Mesenchymal stem cell (in vitro differentiated cells and primary cell): Measurements from ENCODE around the gene ACRBP.
A peak's percentile ranks its signal among the peaks of the same experiment; 100 is the strongest.

ENCODE experiments used
- DNase-seq: peaks from one replicate; pipeline ENCODE4 v3.0.0-alpha.2; 2013
- H2AFZ ChIP-seq: one replicate; pipeline ENCODE4 v1.6.1; 2013; ENCODE audit warnings: low read depth, mild to moderate bottlenecking, control low read depth, inconsistent platforms, low read length, moderate library complexity
- H2AK5ac ChIP-seq: 2 replicates; pipeline ENCODE4 v1.6.1; 2013; ENCODE audit warnings: low read length, moderate library complexity, mild to moderate bottlenecking, inconsistent platforms; ENCODE audit not compliant: severe bottlenecking
- H2BK120ac ChIP-seq: one replicate; pipeline ENCODE4 v1.6.1; 2013; ENCODE audit warnings: low read depth, mild to moderate bottlenecking, inconsistent platforms, low read length, moderate library complexity
- H2BK12ac ChIP-seq, 2 experiments: one replicate each; pipeline ENCODE4 v1.6.1; 2013; ENCODE audit warnings: inconsistent platforms in 2 of 2, low read length in 2 of 2, mild to moderate bottlenecking in 2 of 2, moderate library complexity in 2 of 2, control low read depth in 1 of 2
- H2BK15ac ChIP-seq: one replicate; pipeline ENCODE4 v1.6.1; 2013; ENCODE audit warnings: mild to moderate bottlenecking, low read depth, inconsistent platforms; ENCODE audit not compliant: poor library complexity, severe bottlenecking
- H2BK5ac ChIP-seq: 2 replicates; pipeline ENCODE4 v1.6.1; 2013; ENCODE audit warnings: low read depth, mild to moderate bottlenecking, low read length, control low read depth, inconsistent platforms; ENCODE audit not compliant: poor library complexity, severe bottlenecking
- H3K14ac ChIP-seq, 2 experiments: one replicate each; pipeline ENCODE4 v1.6.1; 2013; ENCODE audit warnings: inconsistent platforms in 2 of 2, low read length in 2 of 2, control low read depth in 1 of 2, mild to moderate bottlenecking in 1 of 2, moderate library complexity in 1 of 2
- H3K18ac ChIP-seq, 2 experiments: one replicate each; pipeline ENCODE4 v1.6.1; 2013; ENCODE audit warnings: inconsistent platforms in 2 of 2, low read length in 2 of 2, control low read depth in 1 of 2, low read depth in 1 of 2, mild to moderate bottlenecking in 1 of 2
- H3K23ac ChIP-seq, 2 experiments: one replicate each; pipeline ENCODE4 v1.6.1; 2013; ENCODE audit warnings: inconsistent platforms in 2 of 2, low read length in 2 of 2, mild to moderate bottlenecking in 2 of 2, moderate library complexity in 2 of 2, control low read depth in 1 of 2
- H3K27ac ChIP-seq: 2 replicates; pipeline ENCODE4 v1.5.1; 2013; ENCODE audit warnings: mild to moderate bottlenecking, moderate library complexity, low read length, control low read depth, inconsistent platforms; ENCODE audit not compliant: poor library complexity, severe bottlenecking
- H3K27me3 ChIP-seq, 2 experiments: 2 replicates each; pipeline versions ENCODE4 v1.6.1 to v1.7.0; 2013; ENCODE audit warnings: low read length in 2 of 2, mild to moderate bottlenecking in 2 of 2, moderate library complexity in 2 of 2, control low read depth in 1 of 2, inconsistent platforms in 1 of 2; ENCODE audit not compliant: control insufficient read depth in 1 of 2, insufficient read depth in 1 of 2
- H3K36me3 ChIP-seq, 2 experiments: 2 replicates each; pipeline versions ENCODE4 v1.6.1 to v1.7.0; 2013; ENCODE audit warnings: low read length in 2 of 2, control low read depth in 1 of 2, inconsistent platforms in 1 of 2, low read depth in 1 of 2, mild to moderate bottlenecking in 1 of 2; ENCODE audit not compliant: insufficient read depth in 2 of 2, control insufficient read depth in 1 of 2
- H3K4ac ChIP-seq, 2 experiments: one replicate each; pipeline ENCODE4 v1.6.1; 2013; ENCODE audit warnings: inconsistent platforms in 2 of 2, low read length in 2 of 2, mild to moderate bottlenecking in 2 of 2, moderate library complexity in 2 of 2, control low read depth in 1 of 2, low read depth in 1 of 2
- H3K4me1 ChIP-seq: 2 replicates; pipeline ENCODE4 v1.6.1; 2013; ENCODE audit warnings: low read depth, low read length, control low read depth; ENCODE audit not compliant: control insufficient read depth, insufficient read depth
- H3K4me2 ChIP-seq: 2 replicates; pipeline ENCODE4 v1.6.1; 2013; ENCODE audit warnings: low read length, mild to moderate bottlenecking, inconsistent platforms; ENCODE audit not compliant: poor library complexity, severe bottlenecking
- H3K4me3 ChIP-seq, 2 experiments: 2 replicates each; pipeline versions ENCODE4 v1.5.1 to v1.7.0; 2013; ENCODE audit warnings: low read length in 2 of 2, mild to moderate bottlenecking in 2 of 2, control low read depth in 1 of 2, low read depth in 1 of 2; ENCODE audit not compliant: insufficient read depth in 1 of 2
- H3K79me1 ChIP-seq: replicated peaks from 2 replicates; pipeline ENCODE4 v1.6.1; 2013; ENCODE audit warnings: mild to moderate bottlenecking, control low read depth, low read length, inconsistent platforms; ENCODE audit not compliant: poor library complexity, severe bottlenecking
- H3K9ac ChIP-seq: 2 replicates; pipeline ENCODE4 v1.7.0; 2013; ENCODE audit warnings: mild to moderate bottlenecking, low read length, moderate library complexity
- H3K9me3 ChIP-seq: 2 replicates; pipeline ENCODE4 v1.7.0; 2013; ENCODE audit warnings: mild to moderate bottlenecking, low read length; ENCODE audit not compliant: control insufficient read depth
- H4K8ac ChIP-seq: one replicate; pipeline ENCODE4 v1.6.1; 2013; ENCODE audit warnings: inconsistent platforms, mild to moderate bottlenecking, low read length, moderate library complexity
- H4K91ac ChIP-seq: one replicate; pipeline ENCODE4 v1.6.1; 2013; ENCODE audit warnings: mild to moderate bottlenecking, low read length, inconsistent platforms
- WGBS: methylation state at CpG from one replicate; pipeline ENCODE4 v1.1.7; 2013; ENCODE audit warnings: mixed read lengths; 5-methylcytosine and 5-hydroxymethylcytosine counted together

Gene ACRBP

DNA sequence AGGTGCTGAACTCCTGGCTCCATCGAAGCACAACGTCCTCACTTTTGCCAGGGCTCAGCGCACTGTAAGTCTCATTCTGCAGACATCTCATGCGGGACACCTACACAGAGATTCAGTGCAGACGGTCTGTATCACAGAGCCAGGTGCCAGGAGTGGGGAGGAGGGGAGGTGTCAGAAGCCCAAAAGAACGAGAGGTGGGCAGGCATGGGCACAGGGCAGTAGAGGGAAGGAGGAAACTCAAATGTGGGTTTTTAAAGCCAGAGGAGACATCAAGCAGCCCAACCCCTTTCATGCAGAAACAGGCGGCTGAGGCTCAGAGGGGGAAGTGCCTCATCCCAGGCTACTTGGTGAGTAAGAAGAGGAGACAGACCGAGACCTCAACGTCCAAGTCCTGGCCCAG lies 8.9 kb downstream of the ACRBP start:
- H3K79me1 ChIP-seq: no peaks in the 10 kb centered on the region
- no peak overlapping the region for H3K23ac ChIP-seq
- H3K4ac ChIP-seq: no peak overlapping the region
- no peak overlapping the region for H2BK120ac ChIP-seq
- no peak overlapping the region for H4K91ac ChIP-seq
- no peak overlapping the region for H2BK5ac ChIP-seq
- no peak overlapping the region for H3K18ac ChIP-seq
- H3K14ac ChIP-seq: no peak overlapping the region
- H3K9ac ChIP-seq: no peak overlapping the region
- H3K4me3 ChIP-seq: no peak overlapping the region
- no peak overlapping the region for H3K27ac ChIP-seq
- H3K9me3 ChIP-seq: peaks cover 19% of the 10 kb centered on the region
- H2AFZ ChIP-seq: no peak overlapping the region
- no peak for DNase-seq
- peaks cover 10% of the 10 kb centered on the region for H3K4me1 ChIP-seq
- no peak overlapping the region for H2AK5ac ChIP-seq
- H4K8ac ChIP-seq: no peak overlapping the region
- H2BK15ac ChIP-seq: no peak overlapping the region
- WGBS: 84% methylated on average over 9 of the region's 9 CpGs
- no peak overlapping the region for H2BK12ac ChIP-seq
- H3K36me3 ChIP-seq: no peaks in the 10 kb centered on the region
- no peak overlapping the region for H3K4me2 ChIP-seq
- peaks cover 9 to 47% of the 10 kb centered on the region in 2 experiments for H3K27me3 ChIP-seq

DNA sequence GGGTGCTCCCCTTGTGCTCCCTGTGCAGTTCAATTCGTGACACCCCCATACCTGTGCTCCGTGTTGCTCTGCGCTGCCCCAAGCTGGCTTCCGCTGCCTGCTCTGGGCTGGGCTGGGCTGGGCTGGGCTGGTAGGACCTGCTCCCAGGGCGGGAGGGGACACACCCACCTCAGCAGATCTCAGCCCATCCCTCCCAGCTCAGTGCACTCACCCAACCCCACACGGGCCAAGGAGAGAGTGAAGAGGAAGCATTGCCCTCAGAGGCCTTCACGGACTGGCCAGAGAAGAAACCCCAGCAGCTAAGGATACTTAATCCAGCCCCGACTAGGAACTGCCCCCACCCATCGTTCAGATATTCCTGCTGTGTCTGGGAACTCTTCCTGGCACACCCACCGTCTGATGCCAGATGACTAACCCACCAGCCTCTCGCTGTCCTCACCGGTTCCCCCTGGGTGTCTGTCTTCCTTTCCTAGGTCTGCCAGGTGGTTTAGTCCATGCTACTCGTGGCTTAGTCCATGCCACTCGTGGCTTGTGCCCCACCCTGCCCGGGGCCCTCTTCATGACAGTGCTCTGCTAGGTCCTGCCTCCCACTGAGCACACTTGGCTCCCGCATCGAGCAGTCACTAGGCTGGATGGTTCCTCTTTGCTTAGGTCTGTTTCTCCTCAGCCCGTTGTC lies 11.2 kb downstream of the ACRBP start, which contains the start of gene LPAR5:
TSS of gene LPAR5 (minus strand) at position 104 of the 676 bp plus-strand sequence. CDS start 14,711 bp downstream, outside the sequence.
- Histone ChIP-seq H3K4ac (no peak within 1 kb of the TSS), H3K4me3 (no peak within 1 kb of the TSS), H3K27me3 (peaks cover 5 to 49% of the 10 kb centered on the region in 2 experiments), H2BK120ac (no peak within 1 kb of the TSS), H3K27ac (no peak within 1 kb of the TSS), H3K9me3 (peaks cover 5% of the 10 kb centered on the region), H3K9ac (no peak within 1 kb of the TSS), H2BK12ac (peak within 1 kb of the TSS in 1 of 2 experiments; percentile 25), H3K36me3 (no peaks in the 10 kb centered on the region), H3K4me2 (no peak within 1 kb of the TSS), H4K91ac (peak within 1 kb of the TSS; percentile 20), H3K23ac (no peak within 1 kb of the TSS), H2BK15ac (no peak within 1 kb of the TSS), H3K79me1 (no peaks in the 10 kb centered on the region), H3K4me1 (peaks cover 19% of the 10 kb centered on the region), H2BK5ac (no peak within 1 kb of the TSS), H3K14ac (peak within 1 kb of the TSS in 1 of 2 experiments; percentile 41), H2AK5ac (no peak within 1 kb of the TSS), H2AFZ (no peak within 1 kb of the TSS), H3K18ac (peak within 1 kb of the TSS in 1 of 2 experiments; percentile 46), H4K8ac (no peak within 1 kb of the TSS)
- 64% methylated on average over 17 of the region's 18 CpGs for WGBS
- peak; percentile 35 for DNase-seq

DNA sequence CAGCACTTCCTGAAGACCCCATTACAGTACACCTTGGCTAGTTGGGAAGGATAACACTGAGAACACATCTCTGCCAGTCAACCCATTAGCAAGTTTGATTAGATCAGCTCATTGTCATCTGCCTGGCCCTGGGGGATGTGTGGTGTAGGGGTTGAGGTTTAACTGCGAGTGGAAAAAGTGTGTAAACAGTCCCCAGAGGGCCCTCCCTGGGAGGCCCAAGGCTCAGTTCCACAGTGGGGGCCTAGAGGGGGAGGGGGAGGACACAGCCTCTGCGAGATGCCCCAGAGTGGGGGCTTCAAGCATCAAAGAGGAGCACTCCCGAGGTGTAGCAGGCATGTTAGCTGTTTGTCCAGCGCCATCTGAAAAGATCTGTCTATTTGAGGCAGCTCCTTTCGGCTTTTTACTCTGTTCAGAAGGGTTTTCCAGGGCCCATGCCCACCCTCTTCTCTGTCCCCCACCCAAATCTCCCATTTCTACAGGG lies 11.8 kb downstream of the ACRBP start:
- Histone ChIP-seq H3K9ac (no peak overlapping the region), H4K8ac (no peak overlapping the region), H2BK12ac (no peak overlapping the region), H3K4me1 (peaks cover 19% of the 10 kb centered on the region), H3K18ac (no peak overlapping the region), H4K91ac (peak overlapping the region; percentile 20), H3K4me3 (no peak overlapping the region), H3K27ac (no peak overlapping the region), H2BK15ac (no peak overlapping the region), H3K36me3 (no peaks in the 10 kb centered on the region), H2AK5ac (no peak overlapping the region), H3K23ac (no peak overlapping the region), H3K14ac (no peak overlapping the region), H3K4ac (no peak overlapping the region), H3K4me2 (no peak overlapping the region), H2BK5ac (no peak overlapping the region), H3K9me3 (no peaks in the 10 kb centered on the region), H3K27me3 (peaks cover 4 to 46% of the 10 kb centered on the region in 2 experiments), H3K79me1 (no peaks in the 10 kb centered on the region), H2AFZ (no peak overlapping the region), H2BK120ac (no peak overlapping the region)
- DNase-seq: peak; percentile 43
- 48% methylated on average over 5 of the region's 5 CpGs for WGBS

DNA sequence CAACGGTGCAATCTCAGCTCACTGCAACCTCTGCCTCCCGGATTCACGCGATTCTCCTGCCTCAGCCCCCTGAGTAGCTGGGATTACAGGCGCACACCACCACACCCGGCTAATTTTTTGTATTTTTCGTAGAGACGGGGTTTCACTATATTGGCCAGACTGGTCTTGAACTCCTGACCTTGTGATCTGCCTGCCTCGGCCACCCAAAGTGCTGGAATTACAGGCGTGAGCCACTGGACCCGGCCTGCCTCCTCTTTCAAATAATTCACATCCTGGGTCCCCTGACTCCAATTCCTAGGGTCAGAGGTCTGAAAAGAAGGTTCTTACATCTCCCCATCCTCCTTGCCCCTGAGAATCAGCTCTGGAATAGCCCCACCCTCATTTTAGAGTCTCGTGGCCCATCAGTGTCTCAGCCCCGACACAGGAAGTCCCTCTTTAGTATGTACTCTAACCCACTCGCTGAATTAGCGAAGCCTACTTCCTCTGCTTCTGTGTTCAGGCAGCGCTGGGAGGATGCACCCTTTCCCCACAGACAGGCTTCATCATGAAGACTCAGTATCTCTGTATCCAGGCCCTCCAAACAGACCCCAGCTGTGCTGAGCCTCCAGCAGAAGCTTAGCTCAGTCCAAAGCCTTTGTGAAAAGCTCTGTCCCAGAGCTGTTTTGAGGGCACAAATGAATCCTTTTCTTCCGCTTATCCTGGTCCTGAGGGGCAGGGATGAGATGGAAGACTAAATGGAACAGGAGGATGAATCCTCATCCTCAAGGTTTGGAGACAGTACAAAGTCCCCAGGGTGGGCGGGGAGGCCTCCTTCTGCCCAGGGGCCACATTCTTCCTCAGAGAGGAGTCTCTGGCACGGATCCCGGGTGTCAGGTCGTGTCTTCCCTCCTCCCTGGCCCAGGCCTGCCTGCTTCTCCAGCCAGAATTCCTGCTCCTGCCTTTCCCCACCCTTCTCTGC lies 14.9 kb downstream of the ACRBP start:
- whole genome bisulfite sequencing: 68% methylated on average over 21 of the region's 21 CpGs
- H3K4me1 ChIP-seq: peaks cover 19% of the 10 kb centered on the region
- H3K27me3 ChIP-seq: peaks cover 0 to 19% of the 10 kb centered on the region in 2 experiments
- H2BK5ac ChIP-seq: no peak overlapping the region
- no peak overlapping the region for H3K9ac ChIP-seq
- no peak for DNase-seq
- H3K18ac ChIP-seq: no peak overlapping the region
- no peaks in the 10 kb centered on the region for H3K9me3 ChIP-seq
- H4K91ac ChIP-seq: no peak overlapping the region
- no peak overlapping the region for H3K27ac ChIP-seq
- no peaks in the 10 kb centered on the region for H3K79me1 ChIP-seq
- H2BK120ac ChIP-seq: no peak overlapping the region
- H3K4me3 ChIP-seq: no peak overlapping the region
- no peak overlapping the region for H2AK5ac ChIP-seq
- no peak overlapping the region for H3K4me2 ChIP-seq
- peak overlapping the region; percentile 26 for H2BK15ac ChIP-seq
- peak overlapping the region in 1 of 2 experiments; percentile 23 for H3K23ac ChIP-seq
- H3K4ac ChIP-seq: no peak overlapping the region
- H4K8ac ChIP-seq: peak overlapping the region; percentile 93
- H3K14ac ChIP-seq: no peak overlapping the region
- H2AFZ ChIP-seq: peak overlapping the region; percentile 78
- no peaks in the 10 kb centered on the region for H3K36me3 ChIP-seq
- peak overlapping the region; percentile 6 to 56 for H2BK12ac ChIP-seq
